PFSK-1 (cell line): ENCODE data around the gene VTI1A.

Experiments
- FOXP2 ChIP-seq: optimal IDR thresholded peaks from 2 replicates; pipeline ENCODE3; 2011; ENCODE audit warnings: borderline replicate concordance, control low read depth, inconsistent platforms; ENCODE audit not compliant: insufficient read depth; ENCODE audit errors: extremely low read length, extremely low read depth
- POLR2AphosphoS5 ChIP-seq: IDR thresholded peaks from 2 replicates; pipeline ENCODE4 v1.6.1; 2012; ENCODE audit warnings: low read depth, mild to moderate bottlenecking, control low read depth, low read length, moderate library complexity
- REST ChIP-seq, 2 experiments: IDR thresholded peaks; 2 replicates each; pipeline versions ENCODE4 v1.6.1 to v1.8.0; 2011 to 2012; ENCODE audit warnings: low read depth in 2 of 2, low read length in 2 of 2, control low read depth in 1 of 2, inconsistent platforms in 1 of 2, mild to moderate bottlenecking in 1 of 2, moderate library complexity in 1 of 2; ENCODE audit not compliant: insufficient read depth in 1 of 2
- SIN3A ChIP-seq: IDR thresholded peaks from 2 replicates; pipeline ENCODE4 v1.6.1; 2012; ENCODE audit warnings: mild to moderate bottlenecking, low read length, moderate library complexity, borderline replicate concordance; ENCODE audit not compliant: insufficient read depth
- TAF1 ChIP-seq: IDR thresholded peaks from 2 replicates; pipeline ENCODE4 v1.6.1; 2012; ENCODE audit warnings: low read length, control low read depth, borderline replicate concordance; ENCODE audit not compliant: insufficient read depth

- TF ChIP-seq POLR2AphosphoS5 (no peak), TAF1 (no peak), REST (IDR thresholded peaks at IDR 0.05; ENCODE audit: insufficient read depth in 1 of 2, low read depth in 2 of 2, low read length in 2 of 2) (no peak), SIN3A (no peak), FOXP2 (no peak)
These were observed 376.0 kb downstream of the VTI1A start for GRCh38 chr10:112823007-112823406.
